Endodermal cell (in vitro differentiated cells): Measurements from ENCODE around the gene PRKCZ. TPM values are rescaled to one million over a fixed set of nuclear protein-coding genes. Genes with fewer than 3 reads are reported as not detected.

Experiments
- DNase-seq: peaks from one replicate; pipeline ENCODE4 v3.0.0-alpha.2; 2017
- H3K27ac ChIP-seq: 2 replicates; pipeline ENCODE4 v1.5.1; 2013; ENCODE audit warnings: mild to moderate bottlenecking, low read depth, low read length, moderate library complexity
- H3K27me3 ChIP-seq: 2 replicates; pipeline ENCODE4 v1.6.1; 2013; ENCODE audit warnings: mild to moderate bottlenecking, low read length, moderate library complexity; ENCODE audit not compliant: insufficient read depth, control insufficient read depth, poor library complexity, severe bottlenecking
- H3K36me3 ChIP-seq: 2 replicates; pipeline ENCODE4 v1.7.0; 2013; ENCODE audit warnings: mild to moderate bottlenecking, low read length, moderate library complexity; ENCODE audit not compliant: control insufficient read depth, insufficient read depth
- H3K4me1 ChIP-seq: one replicate; pipeline ENCODE4 v1.7.0; 2013; ENCODE audit warnings: low read length; ENCODE audit not compliant: control insufficient read depth, insufficient read depth
- H3K4me3 ChIP-seq: 2 replicates; pipeline ENCODE4 v1.5.1; 2013; ENCODE audit warnings: mild to moderate bottlenecking, low read length, moderate library complexity
- H3K9ac ChIP-seq: 2 replicates; pipeline ENCODE4 v1.6.1; 2013; ENCODE audit warnings: mild to moderate bottlenecking, low read length, moderate library complexity; ENCODE audit not compliant: poor library complexity, severe bottlenecking; ENCODE audit errors: extremely low read depth
- H3K9me3 ChIP-seq: 2 replicates; pipeline ENCODE4 v1.6.1; 2013; ENCODE audit warnings: mild to moderate bottlenecking, low read length, moderate library complexity; ENCODE audit not compliant: control insufficient read depth
- H3K27ac Mint-ChIP-seq: 2 replicates; pipeline ENCODE4 v1.8.0; 2020; ENCODE audit warnings: mixed read lengths
- H3K27me3 Mint-ChIP-seq: 2 replicates; pipeline ENCODE4 v1.8.0; 2021; ENCODE audit warnings: mild to moderate bottlenecking, mixed read lengths; ENCODE audit not compliant: insufficient read depth
- H3K36me3 Mint-ChIP-seq: 2 replicates; pipeline ENCODE4 v1.8.0; 2020; ENCODE audit warnings: low read depth, mixed read lengths
- H3K4me1 Mint-ChIP-seq: 2 replicates; pipeline ENCODE4 v1.8.0; 2020; ENCODE audit warnings: mixed read lengths
- H3K4me3 Mint-ChIP-seq: 2 replicates; pipeline ENCODE4 v1.8.0; 2020; ENCODE audit warnings: mild to moderate bottlenecking, moderate library complexity, mixed read lengths
- H3K9me3 Mint-ChIP-seq: 2 replicates; pipeline ENCODE4 v1.8.0; 2020; ENCODE audit warnings: mild to moderate bottlenecking, mixed read lengths
- CTCF ChIP-seq: fragments of 200-600 bp; sonication (generic); conservative IDR thresholded peaks from 2 replicates; pipeline ENCODE4 v1.5.0; 2021; ENCODE audit warnings: antibody characterized with exemption, mild to moderate bottlenecking
- WGBS, 2 experiments: methylation state at CpG; one replicate each; pipeline versions ENCODE4 v1.1.5 to v1.1.7; 2013; ENCODE audit warnings: missing lambda C conversion rate in 2 of 2, mixed read lengths in 1 of 2; ENCODE audit not compliant: insufficient coverage in 1 of 2, insufficient read length in 1 of 2; 5-methylcytosine and 5-hydroxymethylcytosine counted together
- total RNA-seq, 2 donors: library from RNA; stranded (reverse); fragmentation: NEBNext Ultra II Directional in 1 of 2; extraction: Animal tissue kit (Norgen Biotek cat#: 25700) in 1 of 2; gene quantifications; 2 replicates in 1 of 2; 3 replicates in 1 of 2; pipeline ENCODE4 v1.2.1, GENCODE V29; 2021

PRKCZ gene
- total RNA-seq, 2 donors from 2014 or later, result 49.9 to 68.5 TPM

- H3K27ac ChIP-seq, result no peak overlapping the region
- Mint-ChIP-seq H3K27me3 (peaks cover 10% of the 10 kb centered on the region), H3K9me3 (no peaks in the 10 kb centered on the region), H3K4me1 (peaks cover 5% of the 10 kb centered on the region), H3K4me3 (no peak overlapping the region), H3K27ac (no peak overlapping the region), H3K36me3 (no peaks in the 10 kb centered on the region)
- peak; percentile 74 for DNase-seq
- 45 to 53% methylated on average over 12 to 25 of the region's 25 CpGs for WGBS, 2 experiments
- H3K27me3 ChIP-seq, result peaks cover 16% of the 10 kb centered on the region
- H3K36me3 ChIP-seq, result no peaks in the 10 kb centered on the region
- no peak overlapping the region for H3K9ac ChIP-seq
- no peak overlapping the region for H3K4me3 ChIP-seq
- H3K9me3 ChIP-seq, result no peaks in the 10 kb centered on the region
- no peak for TF ChIP-seq CTCF
- H3K4me1 ChIP-seq, result peaks cover 5% of the 10 kb centered on the region
These were observed 3.1 kb upstream of the PRKCZ start for GRCh38 chr1:2046953-2047748.

GRCh38 chr1:2047749-2048729, 2.2 kb upstream of the PRKCZ start:
- H3K4me3 ChIP-seq, result no peak overlapping the region
- H3K27ac Mint-ChIP-seq, result no peak overlapping the region

More at GRCh38 chr1:2047749-2048729, 2.2 kb upstream of the PRKCZ start:
- WGBS, 2 experiments, result 83 to 91% methylated on average over 16 to 25 of the region's 25 CpGs
- Mint-ChIP-seq H3K4me3 (peak overlapping the region; percentile 68), H3K27me3 (peaks cover 10% of the 10 kb centered on the region), H3K4me1 (peaks cover 9% of the 10 kb centered on the region), H3K36me3 (no peaks in the 10 kb centered on the region), H3K9me3 (no peaks in the 10 kb centered on the region)
- no peak overlapping the region for H3K27ac ChIP-seq
- peaks cover 5% of the 10 kb centered on the region for H3K4me1 ChIP-seq
- no peaks in the 10 kb centered on the region for H3K9me3 ChIP-seq
- TF ChIP-seq CTCF, result no peak
- no peak overlapping the region for H3K9ac ChIP-seq
- DNase-seq, result no peak
- H3K36me3 ChIP-seq, result no peaks in the 10 kb centered on the region
- peaks cover 16% of the 10 kb centered on the region for H3K27me3 ChIP-seq
